Measurements from ENCODE around the gene KRT80. TPM values are rescaled to one million over a fixed set of nuclear protein-coding genes. Genes with fewer than 3 reads are reported as not detected.
A peak's percentile ranks its signal among the peaks of the same experiment; 100 is the strongest.

Gene KRT80
- total RNA-seq, 1 donor from 2014 or later, result 7.9 TPM

DNA sequence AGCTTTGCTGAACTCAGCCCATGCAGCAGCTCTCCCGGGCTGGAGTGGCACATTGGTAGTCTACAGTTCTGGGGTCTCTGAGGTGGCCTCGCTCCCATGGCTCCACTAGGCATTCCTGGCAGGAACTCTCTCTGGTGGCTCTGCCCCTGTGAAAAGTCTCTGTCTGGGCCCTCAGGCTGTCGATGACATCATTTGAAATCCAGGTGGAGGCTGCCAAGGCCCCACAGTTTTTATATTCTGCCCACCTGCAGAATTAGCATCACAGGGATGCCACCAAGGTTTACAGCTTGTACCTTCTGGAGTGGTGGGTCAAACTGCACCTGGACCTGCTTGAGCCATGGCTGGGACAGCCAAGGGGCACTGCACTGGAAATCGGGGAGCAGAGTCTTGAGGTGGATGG is 31.6 kb downstream of the KRT80 start:
- H3K36me3 ChIP-seq, result no peaks in the 10 kb centered on the region
- TF ChIP-seq POLR2A (IDR thresholded peaks at IDR 0.05) (no peak), POLR2AphosphoS5 (IDR thresholded peaks at IDR 0.05; ENCODE audit: insufficient read depth in 1 of 2, low read depth in 1 of 2) (no peak)
- TF ChIP-seq, protein P1, sequence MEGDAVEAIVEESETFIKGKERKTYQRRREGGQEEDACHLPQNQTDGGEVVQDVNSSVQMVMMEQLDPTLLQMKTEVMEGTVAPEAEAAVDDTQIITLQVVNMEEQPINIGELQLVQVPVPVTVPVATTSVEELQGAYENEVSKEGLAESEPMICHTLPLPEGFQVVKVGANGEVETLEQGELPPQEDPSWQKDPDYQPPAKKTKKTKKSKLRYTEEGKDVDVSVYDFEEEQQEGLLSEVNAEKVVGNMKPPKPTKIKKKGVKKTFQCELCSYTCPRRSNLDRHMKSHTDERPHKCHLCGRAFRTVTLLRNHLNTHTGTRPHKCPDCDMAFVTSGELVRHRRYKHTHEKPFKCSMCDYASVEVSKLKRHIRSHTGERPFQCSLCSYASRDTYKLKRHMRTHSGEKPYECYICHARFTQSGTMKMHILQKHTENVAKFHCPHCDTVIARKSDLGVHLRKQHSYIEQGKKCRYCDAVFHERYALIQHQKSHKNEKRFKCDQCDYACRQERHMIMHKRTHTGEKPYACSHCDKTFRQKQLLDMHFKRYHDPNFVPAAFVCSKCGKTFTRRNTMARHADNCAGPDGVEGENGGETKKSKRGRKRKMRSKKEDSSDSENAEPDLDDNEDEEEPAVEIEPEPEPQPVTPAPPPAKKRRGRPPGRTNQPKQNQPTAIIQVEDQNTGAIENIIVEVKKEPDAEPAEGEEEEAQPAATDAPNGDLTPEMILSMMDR (IDR thresholded peaks at IDR 0.05), result no peak
- intact Hi-C loops (cut with DNase I), result no loop called here
- no peak overlapping the region for H3K4me3 ChIP-seq
- no peaks in the 10 kb centered on the region for H3K9me3 ChIP-seq
- DNase-seq (ENCODE audit: extremely low spot score in 2 of 2), result no peak
- H3K27ac ChIP-seq, result no peak overlapping the region
- H3K27me3 ChIP-seq, result no peaks in the 10 kb centered on the region
- peaks cover 13% of the 10 kb centered on the region for H3K4me1 ChIP-seq

DNA sequence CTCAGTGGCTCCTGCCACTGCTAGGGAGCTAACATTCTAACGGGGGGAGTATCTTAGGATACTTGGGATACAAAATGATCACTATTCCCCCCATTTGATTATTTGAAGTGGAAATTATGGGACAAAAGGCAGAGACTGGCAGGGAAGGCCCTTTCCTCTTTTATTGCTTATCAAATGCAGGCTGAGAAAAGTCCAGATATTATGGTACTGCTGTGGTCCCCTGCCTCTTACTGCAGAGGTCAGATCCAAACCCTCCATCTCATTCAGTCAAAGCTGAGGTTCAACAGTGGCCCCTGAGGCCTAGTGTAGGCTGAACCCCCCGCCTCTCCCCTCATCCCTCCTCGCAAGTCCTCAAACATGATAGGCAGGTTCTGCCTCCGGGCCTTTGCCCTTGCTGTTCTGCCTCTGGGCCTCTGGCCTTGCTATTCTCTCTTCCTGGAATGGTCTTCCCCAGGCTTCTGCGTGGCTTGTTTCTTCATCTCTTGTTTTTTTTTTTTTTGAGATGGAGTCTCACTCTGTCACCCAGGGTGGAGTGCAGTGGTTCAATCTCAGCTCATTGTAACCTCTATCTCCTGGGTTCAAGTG is 34.2 kb downstream of the KRT80 start:
- H3K27ac ChIP-seq, result no peak overlapping the region
- DNase-seq (ENCODE audit: extremely low spot score in 2 of 2), result no peak
- no peaks in the 10 kb centered on the region for H3K27me3 ChIP-seq
- TF ChIP-seq, protein P1 (IDR thresholded peaks at IDR 0.05), result no peak
- TF ChIP-seq POLR2A (IDR thresholded peaks at IDR 0.05) (no peak), POLR2AphosphoS5 (IDR thresholded peaks at IDR 0.05; ENCODE audit: insufficient read depth in 1 of 2, low read depth in 1 of 2) (no peak)
- H3K9me3 ChIP-seq, result no peaks in the 10 kb centered on the region
- H3K36me3 ChIP-seq, result no peaks in the 10 kb centered on the region
- peaks cover 21% of the 10 kb centered on the region for H3K4me1 ChIP-seq
- H3K4me3 ChIP-seq, result no peak overlapping the region
- intact Hi-C loops (cut with DNase I), result loop anchor here (5.0 kb wide), 2 partner anchors 170 to 730 kb away; no protein-coding TSS in a partner anchor

GRCh38 chr12:52156757-52157565 is 34.9 kb downstream of the KRT80 start:
- Histone ChIP-seq H3K36me3 (no peaks in the 10 kb centered on the region), H3K4me3 (no peak overlapping the region), H3K27ac (no peak overlapping the region), H3K9me3 (no peaks in the 10 kb centered on the region), H3K4me1 (peaks cover 28% of the 10 kb centered on the region), H3K27me3 (no peaks in the 10 kb centered on the region)
- DNase-seq (ENCODE audit: extremely low spot score in 2 of 2), result no peak
- intact Hi-C loops (cut with DNase I), result loop anchor here (5.0 kb wide), 2 partner anchors 170 to 730 kb away; no protein-coding TSS in a partner anchor
- TF ChIP-seq, protein P1 (IDR thresholded peaks at IDR 0.05), result peak; percentile 90 to 95 (median 95)
- TF ChIP-seq POLR2A (IDR thresholded peaks at IDR 0.05) (no peak), POLR2AphosphoS5 (IDR thresholded peaks at IDR 0.05; ENCODE audit: insufficient read depth in 1 of 2, low read depth in 1 of 2) (peak in 1 of 2 donors; percentile 14)

- TF ChIP-seq POLR2A (IDR thresholded peaks at IDR 0.05), result no peak
- no peak for TF ChIP-seq POLR2AphosphoS5 (IDR thresholded peaks at IDR 0.05; ENCODE audit: insufficient read depth in 1 of 2, low read depth in 1 of 2)
- TF ChIP-seq, protein P1 (IDR thresholded peaks at IDR 0.05), result no peak
- Histone ChIP-seq H3K4me3 (no peak overlapping the region), H3K27me3 (no peaks in the 10 kb centered on the region), H3K9me3 (no peaks in the 10 kb centered on the region), H3K27ac (peak overlapping the region; percentile 98), H3K36me3 (no peaks in the 10 kb centered on the region), H3K4me1 (peaks cover 35% of the 10 kb centered on the region)
- no peak for DNase-seq (ENCODE audit: extremely low spot score in 2 of 2)
- intact Hi-C loops (cut with DNase I), result loop anchor here (5.0 kb wide), 2 partner anchors 171 to 731 kb away; no protein-coding TSS in a partner anchor
Measured at GRCh38 chr12:52156311-52156710, 35.5 kb downstream of the KRT80 start.

All from vagina (tissue), 2 donors.